KMS-11 (cell line): ENCODE data around the gene MRPL42.

Source experiments
- H2AFZ ChIP-seq: fragments of 200-600 bp; sonication (generic); 2 replicates; pipeline ENCODE4 v1.6.1; 2016; ENCODE audit warnings: antibody characterized with exemption, mixed run types, low read depth
- H3K27ac ChIP-seq: fragments of 200-600 bp; sonication (generic); 2 replicates; pipeline ENCODE4 v1.6.1; 2016; ENCODE audit warnings: mild to moderate bottlenecking, mixed run types
- H3K27me3 ChIP-seq: fragments of 200-600 bp; sonication (generic); 2 replicates; pipeline ENCODE4 v1.6.1; 2017; ENCODE audit warnings: mild to moderate bottlenecking, low read depth, mixed run types, moderate library complexity; ENCODE audit not compliant: insufficient read depth
- H3K36me3 ChIP-seq: fragments of 200-600 bp; sonication (generic); 2 replicates; pipeline ENCODE4 v1.6.1; 2017; ENCODE audit warnings: mild to moderate bottlenecking, mixed run types; ENCODE audit not compliant: insufficient read depth
- H3K4me1 ChIP-seq: fragments of 200-600 bp; sonication (generic); 2 replicates; pipeline ENCODE4 v1.6.1; 2016; ENCODE audit warnings: mild to moderate bottlenecking, low read depth, mixed run types; ENCODE audit not compliant: poor library complexity, severe bottlenecking
- H3K4me2 ChIP-seq: fragments of 200-600 bp; sonication (generic); 2 replicates; pipeline ENCODE4 v1.7.0; 2016; ENCODE audit warnings: mild to moderate bottlenecking, mixed run types
- H3K4me3 ChIP-seq: fragments of 200-600 bp; sonication (generic); IDR thresholded peaks from 2 replicates; pipeline ENCODE4 v1.6.1; 2017; ENCODE audit warnings: low read depth, low read length, mixed read lengths; ENCODE audit not compliant: insufficient read depth
- H3K79me2 ChIP-seq: fragments of 200-600 bp; sonication (generic); 2 replicates; pipeline ENCODE4 v1.6.1; 2016; ENCODE audit warnings: low read depth, mixed run types; ENCODE audit not compliant: insufficient read depth
- H3K9ac ChIP-seq: fragments of 200-600 bp; sonication (generic); 2 replicates; pipeline ENCODE4 v1.6.1; 2016; ENCODE audit warnings: mild to moderate bottlenecking, mixed run types
- H4K20me1 ChIP-seq: fragments of 200-600 bp; sonication (generic); 2 replicates; pipeline ENCODE4 v1.6.1; 2016; ENCODE audit warnings: mild to moderate bottlenecking, mixed run types; ENCODE audit not compliant: insufficient read depth
- TF ChIP-seq, protein P1 (sequence below): fragments of 200-600 bp; sonication (generic); conservative IDR thresholded peaks from 2 replicates; pipeline ENCODE4 v1.6.1; 2017; ENCODE audit warnings: low read depth, mild to moderate bottlenecking, antibody characterized with exemption, low read length, moderate library complexity, mixed read lengths

The MRPL42 gene

DNA sequence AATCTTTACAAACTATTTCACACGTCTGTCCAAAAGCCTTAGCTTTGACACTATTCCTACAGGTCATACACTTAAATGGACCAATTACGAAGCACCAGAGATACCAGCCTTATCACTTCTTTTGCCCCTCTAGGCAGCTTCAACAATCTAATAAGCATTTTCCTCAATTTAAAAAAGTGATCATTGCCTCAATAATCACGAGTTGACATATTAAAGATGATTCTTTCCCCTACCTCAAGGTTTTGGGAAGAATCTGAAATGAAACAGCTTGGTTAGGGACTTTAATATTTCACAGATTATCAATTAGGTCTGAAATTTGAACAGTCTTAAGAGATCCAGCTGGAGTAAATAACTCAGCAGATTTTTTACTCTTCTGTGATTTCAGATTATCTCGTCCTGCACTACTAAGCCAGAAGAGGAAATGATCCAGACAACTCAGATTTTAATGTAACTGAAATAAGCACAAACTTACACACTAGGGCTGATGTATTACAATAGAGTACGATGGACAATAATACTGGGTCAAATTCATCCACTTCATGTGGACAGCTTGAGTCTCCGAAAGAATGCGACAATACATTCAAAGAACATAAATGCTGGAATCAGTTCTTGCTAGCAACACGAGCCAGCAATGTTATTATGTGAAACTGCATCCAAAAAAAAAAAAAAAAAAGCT lies 41.4 kb upstream of the MRPL42 start:
- H3K9ac ChIP-seq, result no peak overlapping the region

DNA sequence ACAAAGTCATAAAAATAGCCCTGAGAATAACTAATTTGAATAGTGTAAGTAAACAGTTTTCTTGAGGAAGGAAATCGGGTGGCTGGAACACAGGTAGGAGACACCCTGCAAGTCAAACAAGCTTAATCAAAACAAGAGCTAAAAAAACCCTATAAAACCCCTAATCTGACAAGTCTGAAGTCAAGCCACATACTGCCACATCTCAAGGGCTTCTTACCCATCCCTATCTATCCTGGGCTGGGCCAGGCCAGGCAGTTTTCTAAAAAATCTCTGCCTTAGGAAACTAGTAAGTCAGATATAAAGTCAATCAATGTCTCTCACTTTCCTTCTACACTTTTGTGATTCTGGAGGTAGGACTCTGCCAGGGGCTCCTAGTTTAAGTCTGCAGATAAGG lies 40.9 kb upstream of the MRPL42 start:
- no peaks in the 10 kb centered on the region for H3K27me3 ChIP-seq
- H2AFZ ChIP-seq, result no peak overlapping the region
- TF ChIP-seq, protein P1, sequence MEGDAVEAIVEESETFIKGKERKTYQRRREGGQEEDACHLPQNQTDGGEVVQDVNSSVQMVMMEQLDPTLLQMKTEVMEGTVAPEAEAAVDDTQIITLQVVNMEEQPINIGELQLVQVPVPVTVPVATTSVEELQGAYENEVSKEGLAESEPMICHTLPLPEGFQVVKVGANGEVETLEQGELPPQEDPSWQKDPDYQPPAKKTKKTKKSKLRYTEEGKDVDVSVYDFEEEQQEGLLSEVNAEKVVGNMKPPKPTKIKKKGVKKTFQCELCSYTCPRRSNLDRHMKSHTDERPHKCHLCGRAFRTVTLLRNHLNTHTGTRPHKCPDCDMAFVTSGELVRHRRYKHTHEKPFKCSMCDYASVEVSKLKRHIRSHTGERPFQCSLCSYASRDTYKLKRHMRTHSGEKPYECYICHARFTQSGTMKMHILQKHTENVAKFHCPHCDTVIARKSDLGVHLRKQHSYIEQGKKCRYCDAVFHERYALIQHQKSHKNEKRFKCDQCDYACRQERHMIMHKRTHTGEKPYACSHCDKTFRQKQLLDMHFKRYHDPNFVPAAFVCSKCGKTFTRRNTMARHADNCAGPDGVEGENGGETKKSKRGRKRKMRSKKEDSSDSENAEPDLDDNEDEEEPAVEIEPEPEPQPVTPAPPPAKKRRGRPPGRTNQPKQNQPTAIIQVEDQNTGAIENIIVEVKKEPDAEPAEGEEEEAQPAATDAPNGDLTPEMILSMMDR, result no peak
- peaks cover 44% of the 10 kb centered on the region for H3K4me1 ChIP-seq
- no peak overlapping the region for H3K9ac ChIP-seq
- H3K79me2 ChIP-seq, result peaks cover 96% of the 10 kb centered on the region
- no peak overlapping the region; the same call in 1 of the 2 replicates for H3K4me2 ChIP-seq
- no peaks in the 10 kb centered on the region for H3K36me3 ChIP-seq
- H4K20me1 ChIP-seq, result peaks cover 63% of the 10 kb centered on the region
- no peak overlapping the region for H3K4me3 ChIP-seq
- no peak overlapping the region for H3K27ac ChIP-seq

More for the DNA sequence above, 41.4 kb upstream of the MRPL42 start:
- H3K27me3 ChIP-seq, result no peaks in the 10 kb centered on the region
- TF ChIP-seq, protein P1, result no peak
- peak overlapping the region; percentile 33; the same call in 1 of the 2 replicates for H3K4me2 ChIP-seq
- peaks cover 49% of the 10 kb centered on the region for H3K4me1 ChIP-seq
- H3K4me3 ChIP-seq, result no peak overlapping the region
- no peak overlapping the region for H2AFZ ChIP-seq
- H3K27ac ChIP-seq, result no peak overlapping the region
- H3K79me2 ChIP-seq, result peaks cover 96% of the 10 kb centered on the region
- peaks cover 60% of the 10 kb centered on the region for H4K20me1 ChIP-seq
- no peaks in the 10 kb centered on the region for H3K36me3 ChIP-seq

DNA sequence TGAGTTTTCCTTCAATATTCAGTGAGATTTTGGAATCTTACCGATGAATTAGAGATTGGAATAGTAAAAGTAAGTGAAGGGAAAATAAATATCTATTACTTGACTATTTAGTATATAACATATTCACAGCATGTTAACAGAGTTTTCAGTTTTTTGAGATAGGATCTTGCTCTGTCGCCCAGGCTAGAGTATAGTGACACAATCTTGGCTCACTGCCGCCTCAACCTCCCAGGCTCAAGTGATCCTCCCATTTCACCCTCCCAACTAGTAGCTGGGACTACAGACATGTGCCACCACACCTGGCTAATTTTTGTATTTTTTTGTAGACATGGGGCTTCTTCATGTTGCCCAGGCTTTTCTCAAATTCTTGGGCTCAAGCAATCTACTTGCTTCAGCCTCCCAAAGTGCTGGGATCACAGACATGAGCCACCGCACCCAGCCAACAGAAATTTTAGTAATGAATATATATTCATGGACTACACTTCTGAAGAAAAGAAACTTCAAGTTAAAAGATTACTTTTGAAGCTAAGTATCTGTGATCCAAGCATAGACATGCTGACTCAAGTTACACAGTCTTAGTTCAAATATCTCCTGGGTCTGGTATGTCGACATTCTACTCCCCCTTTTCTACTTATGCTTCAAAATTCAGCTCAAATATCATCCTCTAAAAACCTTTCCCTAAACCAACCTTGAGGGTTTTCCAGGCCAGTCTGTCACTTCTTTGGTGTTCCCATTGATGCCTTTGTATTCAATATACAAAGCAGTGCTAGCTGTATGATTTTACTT lies 39.3 kb upstream of the MRPL42 start:
- Histone ChIP-seq H3K27me3 (no peaks in the 10 kb centered on the region), H4K20me1 (peaks cover 68% of the 10 kb centered on the region), H3K9ac (no peak overlapping the region), H3K79me2 (peaks cover 96% of the 10 kb centered on the region), H3K36me3 (no peaks in the 10 kb centered on the region), H2AFZ (no peak overlapping the region), H3K4me1 (peaks cover 46% of the 10 kb centered on the region), H3K27ac (no peak overlapping the region), H3K4me2 (no peak overlapping the region), H3K4me3 (no peak overlapping the region)
- TF ChIP-seq, protein P1, result no peak

DNA sequence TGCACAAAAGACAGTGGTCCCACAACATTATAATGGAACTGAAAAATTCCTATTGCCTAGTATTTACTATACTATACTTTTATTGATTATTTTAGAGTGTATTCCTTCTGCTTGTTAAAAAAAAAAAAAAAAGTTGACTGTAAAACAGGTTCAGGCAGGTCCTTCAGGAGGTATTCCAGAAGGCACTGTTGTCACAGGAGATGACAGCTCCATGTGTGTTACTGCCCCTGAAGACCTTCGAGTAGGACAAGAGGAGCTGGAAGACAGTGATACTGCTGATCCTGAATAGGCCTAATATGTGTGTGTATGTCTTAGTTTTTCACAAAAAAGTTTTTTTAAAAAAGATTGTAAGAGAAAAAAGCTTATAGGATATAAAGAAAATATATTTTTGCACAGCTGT lies 37.9 kb upstream of the MRPL42 start:
- H3K4me3 ChIP-seq, result no peak overlapping the region
- no peaks in the 10 kb centered on the region for H3K36me3 ChIP-seq
- H3K4me1 ChIP-seq, result peaks cover 58% of the 10 kb centered on the region
- H2AFZ ChIP-seq, result no peak overlapping the region
- H4K20me1 ChIP-seq, result peaks cover 65% of the 10 kb centered on the region
- no peaks in the 10 kb centered on the region for H3K27me3 ChIP-seq
- H3K9ac ChIP-seq, result no peak overlapping the region
- peaks cover 96% of the 10 kb centered on the region for H3K79me2 ChIP-seq
- TF ChIP-seq, protein P1, result no peak
- H3K27ac ChIP-seq, result no peak overlapping the region
- no peak overlapping the region for H3K4me2 ChIP-seq
